Fibroblast of villous mesenchyme (primary cell): ENCODE measurements around the gene NPL. TPM values are rescaled to one million over a fixed set of nuclear protein-coding genes. Genes with fewer than 3 reads are reported as not detected.

Experiments
- DNase-seq: peaks from one replicate; pipeline ENCODE4 v3.0.0-alpha.2; 2010; ENCODE audit warnings: low read depth
- H3K4me3 ChIP-seq: 2 replicates; pipeline ENCODE4 v1.5.1; 2011; ENCODE audit warnings: low read depth, mild to moderate bottlenecking, low read length
- total RNA-seq: library from RNA; depleted of rRNA; stranded (reverse); fragments of >200 nt; gene quantifications from 2 replicates; pipeline ENCODE4 v1.2.3, GENCODE V29; 2012
- TF ChIP-seq, protein P1 (sequence below): IDR thresholded peaks from 2 replicates; pipeline ENCODE4 v1.5.1; 2012; ENCODE audit warnings: low read depth, mild to moderate bottlenecking, low read length; ENCODE audit not compliant: insufficient read depth

The NPL gene
- total RNA-seq, 1 donor: 3.5 TPM

- DNase-seq: no peak
- TF ChIP-seq, protein P1, sequence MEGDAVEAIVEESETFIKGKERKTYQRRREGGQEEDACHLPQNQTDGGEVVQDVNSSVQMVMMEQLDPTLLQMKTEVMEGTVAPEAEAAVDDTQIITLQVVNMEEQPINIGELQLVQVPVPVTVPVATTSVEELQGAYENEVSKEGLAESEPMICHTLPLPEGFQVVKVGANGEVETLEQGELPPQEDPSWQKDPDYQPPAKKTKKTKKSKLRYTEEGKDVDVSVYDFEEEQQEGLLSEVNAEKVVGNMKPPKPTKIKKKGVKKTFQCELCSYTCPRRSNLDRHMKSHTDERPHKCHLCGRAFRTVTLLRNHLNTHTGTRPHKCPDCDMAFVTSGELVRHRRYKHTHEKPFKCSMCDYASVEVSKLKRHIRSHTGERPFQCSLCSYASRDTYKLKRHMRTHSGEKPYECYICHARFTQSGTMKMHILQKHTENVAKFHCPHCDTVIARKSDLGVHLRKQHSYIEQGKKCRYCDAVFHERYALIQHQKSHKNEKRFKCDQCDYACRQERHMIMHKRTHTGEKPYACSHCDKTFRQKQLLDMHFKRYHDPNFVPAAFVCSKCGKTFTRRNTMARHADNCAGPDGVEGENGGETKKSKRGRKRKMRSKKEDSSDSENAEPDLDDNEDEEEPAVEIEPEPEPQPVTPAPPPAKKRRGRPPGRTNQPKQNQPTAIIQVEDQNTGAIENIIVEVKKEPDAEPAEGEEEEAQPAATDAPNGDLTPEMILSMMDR: no peak
These were observed 5.2 kb downstream of the NPL start for GRCh38 chr1:182794676-182795201.

GRCh38 chr1:182795563-182796228 is 6.1 kb downstream of the NPL start:
- no peak overlapping the region for H3K4me3 ChIP-seq
- TF ChIP-seq, protein P1: no peak
- no peak for DNase-seq

More at GRCh38 chr1:182794676-182795201, 5.2 kb downstream of the NPL start:
- H3K4me3 ChIP-seq: no peak overlapping the region

- no peak overlapping the region for H3K4me3 ChIP-seq
- DNase-seq: no peak
- TF ChIP-seq, protein P1: no peak
These were observed 12.6 kb downstream of the NPL start for GRCh38 chr1:182802006-182802803.

DNA sequence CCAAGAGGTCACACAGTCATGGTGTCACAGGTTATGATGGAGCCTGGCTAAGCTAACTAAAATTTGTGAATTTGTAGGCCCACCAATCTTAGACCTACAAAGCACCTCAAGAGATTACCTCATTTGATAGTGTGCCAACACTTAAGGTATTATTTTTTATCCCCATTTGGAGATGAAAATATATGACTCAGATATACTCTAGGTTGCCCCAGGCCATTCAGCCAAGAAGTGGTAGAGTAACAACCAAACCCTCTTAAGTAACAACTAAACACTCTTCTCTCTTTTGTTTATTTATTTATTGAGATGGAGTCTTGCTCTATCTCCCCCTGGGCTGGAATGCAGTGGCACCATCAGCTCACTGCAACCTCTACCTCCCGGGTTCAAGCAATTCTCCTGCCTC is 14.3 kb downstream of the NPL start:
- H3K4me3 ChIP-seq: no peak overlapping the region
- DNase-seq: no peak
- TF ChIP-seq, protein P1: no peak

GRCh38 chr1:182806015-182806678 is 16.6 kb downstream of the NPL start:
- no peak for DNase-seq
- TF ChIP-seq, protein P1: no peak
- no peak overlapping the region for H3K4me3 ChIP-seq

- DNase-seq: no peak
- H3K4me3 ChIP-seq: no peak overlapping the region
- TF ChIP-seq, protein P1: no peak
These were observed 18.3 kb downstream of the NPL start for GRCh38 chr1:182807907-182808306.
